IMR-90 (cell line): ENCODE measurements around the gene TMEM176A. TPM values are rescaled to one million over a fixed set of nuclear protein-coding genes. Genes with fewer than 3 reads are reported as not detected.

Experiments used
- ATAC-seq: fragments of 200-7000 bp; cut with Tn5 transposase; 2 replicates; pipeline ENCODE4 v1.9.1; 2020; ENCODE audit warnings: low read depth, mild to moderate bottlenecking, moderate library complexity
- BruUV-seq: library from RNA; stranded (reverse); fragments of 400-500 nt; replicated peaks from 2 replicates; lab custom pipeline; 2021; lab: Mats Ljungman, UMichigan
- CTCF ChIA-PET: fragments of 300-600 bp; formaldehyde crosslinking; extraction: SDS; loops from one replicate; lab custom pipeline; 2021; ENCODE audit warnings: antibody characterized with exemption; lab: Yijun Ruan, JAX
- POLR2A ChIA-PET: fragments of 300-600 bp; sonication (Branson Sonifier 250); formaldehyde crosslinking; loops from one replicate; lab custom pipeline; 2022; ENCODE audit warnings: antibody characterized with exemption; ENCODE audit not compliant: unreplicated experiment; lab: Charles Lee
- DNase-seq: peaks from one replicate; pipeline ENCODE4 v3.0.0; 2013
- H2AFZ ChIP-seq: replicated peaks from 2 replicates; pipeline ENCODE3; 2013; ENCODE audit warnings: low read length, mild to moderate bottlenecking; ENCODE audit not compliant: poor library complexity
- H2AK5ac ChIP-seq: 2 replicates; pipeline ENCODE4 v1.6.1; 2013; ENCODE audit warnings: low read depth, low read length, inconsistent platforms
- H2AK9ac ChIP-seq: replicated peaks from 2 replicates; pipeline ENCODE3; 2013; ENCODE audit warnings: mild to moderate bottlenecking, low read depth, low read length, moderate library complexity; ENCODE audit not compliant: poor library complexity
- H2BK120ac ChIP-seq: 2 replicates; pipeline ENCODE4 v1.6.1; 2013; ENCODE audit warnings: low read depth, low read length, inconsistent platforms
- H2BK15ac ChIP-seq: 3 replicates; pipeline ENCODE4 v1.6.1; 2013; ENCODE audit warnings: low read depth, low read length, inconsistent platforms
- H2BK20ac ChIP-seq: 2 replicates; pipeline ENCODE4 v1.6.1; 2013; ENCODE audit warnings: low read depth, mild to moderate bottlenecking, inconsistent platforms, low read length, moderate library complexity
- H2BK5ac ChIP-seq: 2 replicates; pipeline ENCODE4 v1.6.1; 2013; ENCODE audit warnings: mild to moderate bottlenecking, low read depth, low read length, inconsistent platforms; ENCODE audit not compliant: poor library complexity, severe bottlenecking
- H3K14ac ChIP-seq: replicated peaks from 2 replicates; pipeline ENCODE4 v1.6.1; 2013; ENCODE audit warnings: low read depth, low read length, inconsistent platforms
- H3K18ac ChIP-seq: 2 replicates; pipeline ENCODE4 v1.6.1; 2013; ENCODE audit warnings: low read depth, low read length, control low read depth
- H3K23ac ChIP-seq: 2 replicates; pipeline ENCODE4 v1.6.1; 2013; ENCODE audit warnings: low read depth, low read length, inconsistent platforms
- H3K27ac ChIP-seq: 2 replicates; pipeline ENCODE4 v1.5.1; 2013; ENCODE audit warnings: mild to moderate bottlenecking, control low read depth, low read length; ENCODE audit not compliant: insufficient read depth
- H3K27me3 ChIP-seq: 2 replicates; pipeline ENCODE4 v1.6.1; 2013; ENCODE audit warnings: low read length; ENCODE audit not compliant: control insufficient read depth, insufficient read depth
- H3K36me3 ChIP-seq: 2 replicates; pipeline ENCODE4 v1.6.1; 2013; ENCODE audit warnings: low read length, mixed read lengths; ENCODE audit not compliant: control insufficient read depth, insufficient read depth
- H3K4ac ChIP-seq: 2 replicates; pipeline ENCODE4 v1.6.1; 2013; ENCODE audit warnings: low read depth, low read length, inconsistent platforms
- H3K4me1 ChIP-seq: 2 replicates; pipeline ENCODE4 v1.6.1; 2013; ENCODE audit warnings: low read length, mixed read lengths; ENCODE audit not compliant: control insufficient read depth, insufficient read depth
- H3K4me2 ChIP-seq: 2 replicates; pipeline ENCODE4 v1.6.1; 2013; ENCODE audit warnings: low read depth, mild to moderate bottlenecking, control low read depth, low read length, moderate library complexity
- H3K4me3 ChIP-seq: 2 replicates; pipeline ENCODE4 v1.5.1; 2013; ENCODE audit warnings: low read depth, mild to moderate bottlenecking, control low read depth, low read length, moderate library complexity; ENCODE audit not compliant: insufficient read depth
- H3K56ac ChIP-seq: 2 replicates; pipeline ENCODE4 v1.6.1; 2013; ENCODE audit warnings: low read length, inconsistent platforms; ENCODE audit not compliant: insufficient read depth; ENCODE audit errors: extremely low read depth
- H3K79me1 ChIP-seq, 2 experiments: 2 replicates each; pipeline ENCODE4 v1.6.1; 2013; ENCODE audit warnings: low read length in 2 of 2, inconsistent platforms in 1 of 2, low read depth in 1 of 2
- H3K9ac ChIP-seq: 2 replicates; pipeline ENCODE4 v1.6.1; 2013; ENCODE audit warnings: low read depth, low read length, control low read depth
- H3K9me1 ChIP-seq: 2 replicates; pipeline ENCODE4 v1.6.1; 2013; ENCODE audit warnings: low read length, inconsistent platforms; ENCODE audit not compliant: insufficient read depth
- H3K9me3 ChIP-seq: 2 replicates; pipeline ENCODE4 v1.6.1; 2013; ENCODE audit warnings: low read length; ENCODE audit not compliant: control insufficient read depth, insufficient read depth
- H4K20me1 ChIP-seq: 2 replicates; pipeline ENCODE4 v1.6.1; 2013; ENCODE audit warnings: low read length, inconsistent platforms; ENCODE audit not compliant: insufficient read depth
- H4K5ac ChIP-seq: 2 replicates; pipeline ENCODE4 v1.6.1; 2013; ENCODE audit warnings: mild to moderate bottlenecking, low read depth, low read length, control low read depth
- H4K8ac ChIP-seq, 2 experiments: 2 replicates each; pipeline ENCODE4 v1.6.1; 2013; ENCODE audit warnings: low read depth in 2 of 2, low read length in 2 of 2, control low read depth in 1 of 2, inconsistent platforms in 1 of 2
- H4K91ac ChIP-seq: 2 replicates; pipeline ENCODE4 v1.6.1; 2013; ENCODE audit warnings: low read depth, low read length, inconsistent platforms; ENCODE audit not compliant: insufficient read depth
- BHLHE40 ChIP-seq: fragments of 150-350 bp; IDR thresholded peaks from 2 replicates; pipeline ENCODE4 v1.6.1; 2016; ENCODE audit warnings: mild to moderate bottlenecking, low read depth, low read length
- CEBPB ChIP-seq: IDR thresholded peaks from 2 replicates; pipeline ENCODE4 v1.6.1; 2012; ENCODE audit warnings: low read depth, low read length, improper control_type of control experiment
- CHD1 ChIP-seq: IDR thresholded peaks from 2 replicates; pipeline ENCODE4 v1.6.1; 2012; ENCODE audit warnings: low read depth, low read length, improper control_type of control experiment
- RAD21 ChIP-seq: IDR thresholded peaks from 2 replicates; pipeline ENCODE4 v1.6.1; 2012; ENCODE audit warnings: low read length, improper control_type of control experiment
- RCOR1 ChIP-seq: IDR thresholded peaks from 2 replicates; pipeline ENCODE4 v1.6.1; 2012; ENCODE audit warnings: mild to moderate bottlenecking, low read length, improper control_type of control experiment; ENCODE audit not compliant: insufficient replicate concordance
- RFX5 ChIP-seq: IDR thresholded peaks from 2 replicates; pipeline ENCODE4 v1.8.0; 2012; ENCODE audit warnings: low read depth, mild to moderate bottlenecking, low read length, moderate library complexity
- SMC3 ChIP-seq: fragments of 150-350 bp; IDR thresholded peaks from 2 replicates; pipeline ENCODE4 v1.6.1; 2016; ENCODE audit warnings: low read depth, mild to moderate bottlenecking, antibody characterized with exemption, low read length, moderate library complexity
- WGBS, 2 experiments: methylation state at CpG; one replicate each; pipeline versions ENCODE4 v1.1.5 to v1.1.7; 2013; ENCODE audit warnings: missing lambda C conversion rate in 2 of 2; ENCODE audit not compliant: insufficient read length in 1 of 2; ENCODE audit errors: extremely low coverage in 2 of 2; 5-methylcytosine and 5-hydroxymethylcytosine counted together
- dilution Hi-C: fragments of 300-500 bp; cut with HindIII; formaldehyde crosslinking; loops from one replicate; pipeline ENCODE4 v1.14.3; 2018; ENCODE audit warnings: low sequenced_read_pairs; ENCODE audit not compliant: unreplicated experiment
- in situ Hi-C: fragments of 300-500 bp; cut with MboI; formaldehyde crosslinking; loops from 3 replicates; pipeline ENCODE4 v1.14.3; 2019; ENCODE audit warnings: low sequenced_read_pairs, inconsistent platforms, mixed read lengths
- intact Hi-C: fragments of 100-400 bp; cut with micrococcal nuclease; formaldehyde crosslinking; loops from 2 replicates; pipeline ENCODE4 v1.10.0; 2022
- polyA plus RNA-seq, 3 experiments: library from polyadenylated mRNA; depleted of rRNA; stranded (reverse); fragments of >200 nt; gene quantifications; 2 replicates each; pipeline ENCODE4 v1.2.3, GENCODE V29; 2012; ENCODE audit warnings: low replicate concordance in 1 of 3
- total RNA-seq: library from RNA; depleted of rRNA; stranded (reverse); fragments of >200 nt; gene quantifications from 2 replicates; pipeline ENCODE4 v1.2.3, GENCODE V29; 2012
- TF ChIP-seq, protein P1 (sequence below): fragments of 150-350 bp; IDR thresholded peaks from 2 replicates; pipeline ENCODE4 v1.6.1; 2017; ENCODE audit warnings: mild to moderate bottlenecking, antibody characterized with exemption, low read length, low read depth
- TF ChIP-seq, protein P2 (sequence below): conservative IDR thresholded peaks from 2 replicates; pipeline ENCODE4 v1.5.1; 2012; ENCODE audit warnings: mild to moderate bottlenecking, low read depth, low read length, improper control_type of control experiment
- TF ChIP-seq, protein P3 (sequence below): fragments of 150-350 bp; IDR thresholded peaks from 2 replicates; pipeline ENCODE4 v1.6.1; 2016; ENCODE audit warnings: low read depth, mild to moderate bottlenecking, low read length, moderate library complexity, borderline replicate concordance

TMEM176A gene
- total and polyA plus RNA-seq, 2 of the 4 experiments (the other 2 are of a cell fraction): not detected

DNA sequence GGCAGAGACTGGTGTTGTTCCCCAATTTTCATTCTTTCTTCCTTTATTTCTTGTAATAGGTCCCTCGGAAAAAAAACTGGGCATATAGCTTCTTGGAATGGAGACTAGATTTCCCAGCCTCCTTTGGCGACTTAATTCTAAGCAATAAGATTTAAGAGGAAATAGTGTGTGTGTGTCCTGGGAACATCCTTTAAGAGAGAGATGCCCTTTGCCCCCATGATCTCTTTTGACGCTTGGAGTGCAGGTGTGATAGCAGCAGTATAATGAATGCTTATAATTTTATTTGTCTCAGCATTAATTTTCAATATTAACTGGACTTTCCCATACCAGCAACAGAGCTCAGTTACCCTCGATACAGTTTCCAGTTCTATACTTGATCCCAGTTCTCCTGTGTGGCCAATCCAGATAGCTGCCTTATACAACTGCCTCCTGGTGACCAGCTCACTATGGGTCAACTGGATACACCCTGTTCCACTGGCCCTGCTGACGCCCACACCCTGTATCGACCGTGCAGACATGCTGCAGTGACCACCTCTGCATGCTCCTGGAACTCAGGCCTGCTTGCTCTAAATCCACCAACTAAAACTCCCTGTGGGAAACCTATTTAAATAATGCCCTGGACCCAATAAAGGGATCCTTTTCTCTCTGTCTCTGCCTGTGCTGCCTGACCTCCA lies 13.9 kb downstream of the TMEM176A start:
- POLR2A ChIA-PET: no interaction called here

More for the DNA sequence above, 13.9 kb downstream of the TMEM176A start:
- no peak overlapping the region for H2BK15ac ChIP-seq
- H2AK5ac ChIP-seq: no peak overlapping the region
- H3K79me1 ChIP-seq: no peaks in the 10 kb centered on the region
- no peaks in the 10 kb centered on the region for H3K9me1 ChIP-seq
- in situ Hi-C loops: no loop called here
- intact Hi-C loops: no loop called here
- DNase-seq (no peak), ATAC-seq (no peak)
- H3K9ac ChIP-seq: no peak overlapping the region
- no peaks in the 10 kb centered on the region for H4K20me1 ChIP-seq
- 46% methylated on average over 3 of the region's 7 CpGs; no CpG with 5 or more reads in 1 of the 2 experiments for WGBS, 2 experiments
- no peak overlapping the region; the same call in 1 of the 2 replicates for H2BK20ac ChIP-seq
- H4K91ac ChIP-seq: no peak overlapping the region
- no peak for TF ChIP-seq CEBPB
- TF ChIP-seq, protein P1, sequence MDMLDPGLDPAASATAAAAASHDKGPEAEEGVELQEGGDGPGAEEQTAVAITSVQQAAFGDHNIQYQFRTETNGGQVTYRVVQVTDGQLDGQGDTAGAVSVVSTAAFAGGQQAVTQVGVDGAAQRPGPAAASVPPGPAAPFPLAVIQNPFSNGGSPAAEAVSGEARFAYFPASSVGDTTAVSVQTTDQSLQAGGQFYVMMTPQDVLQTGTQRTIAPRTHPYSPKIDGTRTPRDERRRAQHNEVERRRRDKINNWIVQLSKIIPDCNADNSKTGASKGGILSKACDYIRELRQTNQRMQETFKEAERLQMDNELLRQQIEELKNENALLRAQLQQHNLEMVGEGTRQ: no peak
- TF ChIP-seq RAD21: no peak
- TF ChIP-seq CHD1: no peak
- no peak for TF ChIP-seq SMC3
- TF ChIP-seq, protein P2, sequence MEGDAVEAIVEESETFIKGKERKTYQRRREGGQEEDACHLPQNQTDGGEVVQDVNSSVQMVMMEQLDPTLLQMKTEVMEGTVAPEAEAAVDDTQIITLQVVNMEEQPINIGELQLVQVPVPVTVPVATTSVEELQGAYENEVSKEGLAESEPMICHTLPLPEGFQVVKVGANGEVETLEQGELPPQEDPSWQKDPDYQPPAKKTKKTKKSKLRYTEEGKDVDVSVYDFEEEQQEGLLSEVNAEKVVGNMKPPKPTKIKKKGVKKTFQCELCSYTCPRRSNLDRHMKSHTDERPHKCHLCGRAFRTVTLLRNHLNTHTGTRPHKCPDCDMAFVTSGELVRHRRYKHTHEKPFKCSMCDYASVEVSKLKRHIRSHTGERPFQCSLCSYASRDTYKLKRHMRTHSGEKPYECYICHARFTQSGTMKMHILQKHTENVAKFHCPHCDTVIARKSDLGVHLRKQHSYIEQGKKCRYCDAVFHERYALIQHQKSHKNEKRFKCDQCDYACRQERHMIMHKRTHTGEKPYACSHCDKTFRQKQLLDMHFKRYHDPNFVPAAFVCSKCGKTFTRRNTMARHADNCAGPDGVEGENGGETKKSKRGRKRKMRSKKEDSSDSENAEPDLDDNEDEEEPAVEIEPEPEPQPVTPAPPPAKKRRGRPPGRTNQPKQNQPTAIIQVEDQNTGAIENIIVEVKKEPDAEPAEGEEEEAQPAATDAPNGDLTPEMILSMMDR: no peak
- TF ChIP-seq, protein P3, sequence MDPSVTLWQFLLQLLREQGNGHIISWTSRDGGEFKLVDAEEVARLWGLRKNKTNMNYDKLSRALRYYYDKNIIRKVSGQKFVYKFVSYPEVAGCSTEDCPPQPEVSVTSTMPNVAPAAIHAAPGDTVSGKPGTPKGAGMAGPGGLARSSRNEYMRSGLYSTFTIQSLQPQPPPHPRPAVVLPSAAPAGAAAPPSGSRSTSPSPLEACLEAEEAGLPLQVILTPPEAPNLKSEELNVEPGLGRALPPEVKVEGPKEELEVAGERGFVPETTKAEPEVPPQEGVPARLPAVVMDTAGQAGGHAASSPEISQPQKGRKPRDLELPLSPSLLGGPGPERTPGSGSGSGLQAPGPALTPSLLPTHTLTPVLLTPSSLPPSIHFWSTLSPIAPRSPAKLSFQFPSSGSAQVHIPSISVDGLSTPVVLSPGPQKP: no peak
- no peak for TF ChIP-seq BHLHE40
- TF ChIP-seq RFX5: no peak
- TF ChIP-seq RCOR1: no peak
- no peak overlapping the region for H2AFZ ChIP-seq
- no peak overlapping the region for H4K8ac ChIP-seq
- H3K9me3 ChIP-seq: peaks cover 4% of the 10 kb centered on the region; the same call in 1 of the 2 replicates
- no peak overlapping the region for H3K56ac ChIP-seq
- CTCF ChIA-PET: no interaction called here
- no peaks in the 10 kb centered on the region for H3K36me3 ChIP-seq
- no peak overlapping the region for H2BK5ac ChIP-seq
- dilution Hi-C loops: no loop called here
- no peak overlapping the region for H3K4ac ChIP-seq
- no peak overlapping the region for H2BK120ac ChIP-seq
- no peak overlapping the region for H3K14ac ChIP-seq
- H3K23ac ChIP-seq: no peak overlapping the region
- H3K4me1 ChIP-seq: no peaks in the 10 kb centered on the region
- H2AK9ac ChIP-seq: no peak overlapping the region
- H3K4me2 ChIP-seq: no peak overlapping the region
- H3K27me3 ChIP-seq: no peaks in the 10 kb centered on the region
- no peak overlapping the region for H4K5ac ChIP-seq
- H3K18ac ChIP-seq: no peak overlapping the region
- BruUV-seq: no TSS peak
- no peak overlapping the region for H3K4me3 ChIP-seq
- no peak overlapping the region for H3K27ac ChIP-seq
